HG03039 (cell line): ENCODE data around the gene MTRF1.
"Not testable (repeated sequence)": the region's sequence is repeated elsewhere in the genome, so short reads cannot be mapped to it uniquely, and the experiment has no call there.

Experiments
- ATAC-seq: cut with Tn5 transposase; IDR thresholded peaks from one replicate; pipeline ENCODE4 v1.9.1; 2021; ENCODE audit warnings: mild to moderate bottlenecking, moderate library complexity; ENCODE audit not compliant: unreplicated experiment

The MTRF1 gene

DNA sequence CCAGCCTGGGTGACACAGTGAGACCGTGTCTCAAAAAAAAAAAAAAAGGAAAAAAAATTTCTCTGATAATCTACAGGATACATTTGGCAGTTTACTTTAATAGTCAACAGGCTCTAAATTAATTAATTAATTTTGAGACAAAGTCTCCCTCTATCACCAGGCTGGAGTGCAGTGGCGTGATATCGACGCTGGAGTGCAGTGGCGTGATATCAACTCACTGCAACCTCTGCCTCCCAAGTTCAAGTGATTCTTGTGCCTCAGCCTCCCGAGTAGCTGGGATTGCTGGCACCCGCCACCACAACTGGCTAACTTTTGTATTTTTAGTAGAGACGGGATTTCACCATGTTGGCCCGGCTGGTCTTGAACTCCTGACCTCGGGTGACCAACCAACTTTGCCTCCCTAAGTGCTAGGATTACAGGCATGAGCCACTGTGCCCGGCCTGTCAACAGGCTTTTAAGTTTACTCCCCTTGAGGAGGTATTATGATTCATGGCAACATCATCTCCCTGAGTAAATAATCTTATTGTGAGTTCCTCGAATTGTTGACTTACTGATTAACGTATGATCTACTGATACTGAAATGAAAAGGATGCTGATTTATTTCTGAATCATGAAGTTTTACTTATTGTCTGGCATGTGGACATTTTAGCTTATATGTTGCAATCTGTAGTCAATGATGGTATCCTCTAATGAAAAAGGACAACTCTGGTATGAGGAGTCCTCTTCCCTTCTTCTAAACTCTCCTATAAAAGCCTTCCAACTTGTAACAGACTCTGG is 21.3 kb upstream of the MTRF1 start:
- no peak for ATAC-seq

DNA sequence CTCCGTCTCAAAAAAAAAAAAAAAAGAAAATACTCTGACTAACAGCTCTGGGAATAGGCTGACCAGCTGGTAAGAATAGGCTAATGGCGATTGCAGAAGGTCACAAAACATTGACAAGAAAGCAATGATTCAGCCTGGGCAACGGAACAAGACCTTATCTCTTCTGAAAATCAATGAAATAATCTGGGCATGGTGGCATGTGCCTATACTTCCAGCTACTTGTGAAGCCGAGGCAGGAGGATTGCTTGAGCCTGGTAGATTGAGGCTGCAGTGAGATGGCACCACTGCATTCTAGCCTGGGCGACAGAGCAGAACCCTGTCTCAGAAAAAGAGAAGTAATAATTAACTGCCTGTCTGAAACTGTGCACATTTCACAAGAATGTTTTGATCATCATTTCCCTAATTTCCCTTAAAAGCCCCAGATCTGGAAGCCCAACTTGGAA is 18.8 kb upstream of the MTRF1 start:
- no peak for ATAC-seq

DNA sequence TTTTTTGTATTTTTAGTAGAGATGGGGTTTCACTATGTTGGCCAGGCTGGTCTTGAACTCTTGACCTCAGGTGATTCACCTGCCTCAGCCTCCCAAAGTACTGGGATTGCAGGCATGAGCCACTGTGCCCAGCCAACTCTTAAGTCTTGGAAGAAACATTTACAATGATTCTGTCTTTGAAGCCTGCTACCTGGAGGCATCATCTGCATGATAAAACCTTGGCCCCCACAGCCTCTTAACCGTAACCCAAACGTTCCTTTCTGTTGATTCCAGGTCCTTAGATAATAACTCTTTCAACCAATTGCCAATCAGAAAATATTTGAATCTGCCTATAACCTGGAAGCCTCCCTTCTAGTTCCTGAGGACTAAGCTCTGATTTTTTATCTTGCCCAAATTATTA is 15.8 kb upstream of the MTRF1 start:
- not testable (repeated sequence) for ATAC-seq

DNA sequence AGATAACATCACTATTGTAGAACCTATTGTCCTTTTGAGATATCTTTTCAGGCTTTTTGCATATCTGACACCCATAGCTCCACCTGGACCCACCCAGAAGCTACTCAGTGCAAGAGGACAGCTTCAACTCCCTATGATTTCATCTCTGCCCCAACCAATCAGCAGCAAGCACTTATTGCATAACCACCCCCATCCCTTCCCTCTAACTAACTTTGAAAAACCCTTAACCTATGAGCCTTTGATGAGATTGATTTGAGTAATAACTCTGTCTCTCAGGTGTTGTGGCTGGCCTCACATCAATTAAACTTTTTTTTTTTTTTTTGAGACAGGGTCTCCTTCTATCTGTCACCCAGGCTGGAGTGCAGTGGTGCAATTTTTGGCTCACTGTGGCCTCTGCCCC is 13.4 kb upstream of the MTRF1 start:
- ATAC-seq = no peak

DNA sequence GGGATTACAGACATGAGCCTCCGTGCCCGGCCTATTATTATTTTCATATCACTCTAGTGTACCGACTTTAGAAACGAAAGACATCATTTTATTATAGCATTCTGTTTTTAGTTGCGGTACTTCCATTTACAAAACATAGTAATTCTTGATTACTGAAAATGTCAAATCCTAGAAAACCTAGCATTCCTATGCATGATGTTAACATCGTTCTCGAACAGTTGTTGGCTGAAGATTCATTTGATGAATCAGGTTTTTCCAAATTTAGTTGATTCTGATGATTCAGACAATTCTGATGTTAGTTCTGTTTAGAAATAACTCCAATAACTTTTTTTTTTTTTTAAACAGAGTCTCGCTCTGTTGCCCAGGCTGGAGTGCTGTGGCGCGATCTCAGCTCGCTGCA is 11.5 kb upstream of the MTRF1 start:
- ATAC-seq = no peak

DNA sequence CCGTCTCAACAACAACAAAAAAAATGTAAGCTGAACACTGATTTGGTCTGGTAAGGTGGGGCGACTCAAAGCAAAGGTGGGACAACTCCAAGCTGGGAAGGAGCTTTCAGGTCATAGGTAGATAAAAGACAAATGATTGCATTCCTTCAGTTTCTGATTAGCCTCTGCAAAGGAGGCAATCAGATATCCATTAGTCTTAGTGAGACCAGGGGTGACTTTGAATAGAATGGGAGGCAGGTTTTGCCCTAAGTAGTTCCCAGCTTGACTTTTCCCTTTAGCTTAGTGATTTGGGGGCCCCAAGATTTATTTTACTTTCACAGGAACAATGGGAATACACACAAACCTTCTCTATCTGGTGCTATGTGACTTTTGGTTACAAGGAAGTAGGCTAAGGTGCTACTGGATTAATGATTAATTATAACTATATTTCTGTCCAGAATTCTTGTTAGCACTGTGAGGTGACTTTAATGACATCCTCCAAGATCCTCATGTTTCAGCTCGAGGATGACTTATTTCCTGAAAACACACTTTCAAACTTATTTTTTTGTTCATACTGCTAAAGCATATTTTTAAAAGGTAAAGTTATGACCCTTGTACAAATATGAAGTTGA is 10.6 kb upstream of the MTRF1 start:
- no peak for ATAC-seq

DNA sequence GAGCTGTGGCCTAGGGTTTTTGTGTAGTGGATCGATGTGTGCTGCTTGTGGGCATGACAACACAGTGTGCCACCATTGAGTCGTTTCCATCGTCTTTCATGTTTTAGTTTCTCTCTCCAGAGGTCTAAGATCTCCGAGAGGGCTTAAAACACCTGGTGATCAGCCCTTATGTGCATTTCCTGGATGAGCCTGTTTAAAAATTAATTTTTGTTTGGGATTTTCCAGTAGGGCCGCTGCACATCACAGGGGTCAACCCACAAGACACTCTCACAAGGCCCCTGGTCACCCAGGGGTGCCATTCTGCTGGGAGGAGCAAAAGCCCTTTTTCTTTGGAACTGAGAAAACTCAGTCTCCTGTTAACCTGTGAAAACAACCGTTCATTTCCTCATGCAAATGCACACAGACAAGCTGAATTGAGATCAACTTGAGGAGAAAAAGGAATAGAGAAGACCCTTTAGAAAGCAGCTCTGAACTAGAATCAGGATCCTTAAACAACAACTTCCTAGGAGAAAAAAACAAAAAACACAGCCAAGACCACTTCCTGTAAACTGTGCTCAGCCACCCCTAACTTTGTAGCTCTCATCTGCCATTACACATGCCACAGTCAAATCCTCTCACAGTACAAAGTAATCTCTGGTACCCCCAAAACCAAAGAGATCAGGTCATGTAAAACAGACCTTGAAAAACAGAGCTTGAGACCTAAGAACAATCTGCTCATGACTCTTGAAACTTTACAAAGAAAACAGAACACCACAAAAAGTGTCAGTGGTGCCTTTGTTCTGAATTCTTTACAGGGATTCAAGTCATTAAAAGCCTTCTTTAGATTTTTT is 8.3 kb upstream of the MTRF1 start:
- no peak for ATAC-seq

DNA sequence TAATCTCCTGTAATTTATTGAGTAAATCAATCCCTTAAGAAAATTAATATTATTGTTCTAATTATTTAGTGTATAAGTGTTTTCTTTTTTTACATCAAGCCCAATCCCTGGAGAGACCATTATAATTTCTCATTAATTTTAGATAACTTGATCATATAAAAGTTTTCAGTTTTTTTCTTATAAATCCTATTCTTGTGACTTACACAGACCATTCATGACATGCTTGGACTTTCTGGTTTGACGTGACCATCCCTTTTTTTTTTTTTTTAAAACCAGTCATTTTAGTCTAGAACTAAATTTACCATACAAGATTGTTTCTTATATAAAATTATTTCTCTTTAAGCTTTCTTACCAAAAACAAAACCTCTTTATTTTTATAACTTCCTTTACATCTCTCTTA is 5.4 kb upstream of the MTRF1 start:
- no peak for ATAC-seq

DNA sequence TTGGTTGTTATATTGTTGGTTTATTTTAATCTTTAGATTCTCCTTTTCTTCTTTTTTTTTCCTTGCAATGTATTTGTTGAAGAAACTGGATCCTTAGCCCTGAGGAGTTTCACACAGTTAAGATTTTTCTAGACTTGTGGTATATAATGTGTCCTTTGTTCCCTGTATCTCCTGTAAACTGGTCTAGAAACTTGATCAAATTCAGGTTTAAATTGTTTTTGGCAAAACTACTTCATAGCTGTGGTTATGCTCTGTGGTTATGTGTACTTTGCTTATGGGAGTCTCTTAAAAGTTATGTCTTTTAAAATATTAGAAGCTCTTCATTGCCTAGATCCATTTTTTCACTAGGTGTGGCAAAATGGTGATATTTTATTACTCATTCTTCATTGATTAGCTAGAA is 3.7 kb upstream of the MTRF1 start:
- ATAC-seq = no peak

DNA sequence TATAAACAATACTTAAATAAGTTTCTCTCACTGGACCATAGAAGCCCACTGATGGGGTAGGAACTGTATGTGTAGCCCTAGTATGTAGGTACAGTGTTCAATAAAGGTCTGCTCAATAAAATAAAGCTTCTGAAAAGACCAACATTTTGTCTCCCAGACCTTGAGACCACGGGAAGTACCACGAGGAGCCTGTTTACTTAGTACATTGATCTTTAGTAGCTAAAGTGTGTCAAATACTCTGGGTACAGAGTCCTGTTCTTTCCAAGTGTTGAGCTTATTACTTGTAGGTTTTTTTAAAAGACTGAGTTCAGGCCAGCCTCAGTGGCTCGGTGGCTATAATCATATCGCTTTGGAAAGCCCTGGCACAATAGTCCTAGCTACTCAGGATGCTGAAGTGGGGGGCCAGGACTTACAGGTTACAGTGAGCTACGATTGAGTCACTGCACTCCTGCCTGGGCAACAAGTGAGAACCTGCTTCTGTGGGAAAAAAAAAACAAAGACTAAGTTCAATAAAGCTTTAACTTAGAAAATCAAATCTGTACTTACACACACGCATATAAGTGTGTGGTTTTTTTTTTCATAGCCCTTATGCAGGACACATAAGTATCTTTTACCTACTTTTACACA is 3.4 kb downstream of the MTRF1 start:
- ATAC-seq = no peak

DNA sequence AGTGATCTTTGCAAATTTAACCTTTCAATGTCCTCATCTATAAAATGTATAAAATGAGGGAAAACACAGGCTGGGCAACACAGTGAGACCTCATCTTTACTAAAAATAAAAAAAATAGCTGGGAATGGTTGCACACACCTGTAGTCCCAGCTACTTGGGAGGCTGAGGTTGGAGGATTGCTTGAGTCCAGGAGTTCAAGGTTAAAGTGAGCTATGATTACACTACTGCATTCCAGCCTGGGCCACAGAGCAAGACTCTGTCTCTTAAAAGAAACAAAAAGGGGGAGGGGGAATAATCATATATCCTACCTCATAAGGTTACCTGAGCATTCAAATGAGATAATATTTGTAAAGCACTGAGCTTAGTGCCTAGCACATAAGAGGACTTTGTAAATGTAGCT is 5.8 kb downstream of the MTRF1 start:
- no peak for ATAC-seq

DNA sequence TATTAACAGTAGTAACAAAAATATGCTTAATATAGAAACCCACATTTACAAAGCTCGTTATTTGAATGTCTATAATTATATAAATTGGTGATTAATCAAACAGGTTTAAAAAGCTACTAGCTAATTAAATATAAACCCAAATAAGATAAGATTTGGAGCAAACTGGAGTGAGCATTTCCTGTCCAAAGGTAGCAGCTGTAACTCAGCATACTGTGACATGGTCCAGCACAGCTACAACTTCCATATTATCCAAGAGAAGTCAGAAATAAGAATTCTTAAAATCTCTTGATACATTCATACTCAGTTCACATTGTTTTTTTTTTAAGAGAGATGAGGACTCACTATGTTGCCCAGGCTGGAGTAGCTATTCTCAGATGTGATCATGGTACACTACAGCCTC is 8.5 kb downstream of the MTRF1 start:
- ATAC-seq = no peak

DNA sequence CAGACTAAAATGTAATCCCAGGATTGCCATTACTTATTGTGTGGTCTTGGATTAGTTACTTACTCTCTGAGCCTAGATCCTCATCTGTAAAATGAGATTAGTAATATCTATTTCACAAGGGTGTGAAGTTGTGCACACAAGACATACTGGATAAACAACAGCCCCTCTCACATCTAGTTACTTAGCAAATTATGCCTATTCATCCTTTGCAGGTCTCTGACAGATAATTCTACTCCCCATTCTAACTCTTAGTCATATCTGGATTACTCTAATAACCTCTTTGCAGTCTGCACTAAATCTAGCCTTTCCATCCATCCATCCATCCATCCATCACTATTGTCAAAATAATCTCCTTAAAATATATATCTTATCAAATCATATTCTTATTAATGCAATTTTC is 12.4 kb downstream of the MTRF1 start:
- no peak for ATAC-seq

DNA sequence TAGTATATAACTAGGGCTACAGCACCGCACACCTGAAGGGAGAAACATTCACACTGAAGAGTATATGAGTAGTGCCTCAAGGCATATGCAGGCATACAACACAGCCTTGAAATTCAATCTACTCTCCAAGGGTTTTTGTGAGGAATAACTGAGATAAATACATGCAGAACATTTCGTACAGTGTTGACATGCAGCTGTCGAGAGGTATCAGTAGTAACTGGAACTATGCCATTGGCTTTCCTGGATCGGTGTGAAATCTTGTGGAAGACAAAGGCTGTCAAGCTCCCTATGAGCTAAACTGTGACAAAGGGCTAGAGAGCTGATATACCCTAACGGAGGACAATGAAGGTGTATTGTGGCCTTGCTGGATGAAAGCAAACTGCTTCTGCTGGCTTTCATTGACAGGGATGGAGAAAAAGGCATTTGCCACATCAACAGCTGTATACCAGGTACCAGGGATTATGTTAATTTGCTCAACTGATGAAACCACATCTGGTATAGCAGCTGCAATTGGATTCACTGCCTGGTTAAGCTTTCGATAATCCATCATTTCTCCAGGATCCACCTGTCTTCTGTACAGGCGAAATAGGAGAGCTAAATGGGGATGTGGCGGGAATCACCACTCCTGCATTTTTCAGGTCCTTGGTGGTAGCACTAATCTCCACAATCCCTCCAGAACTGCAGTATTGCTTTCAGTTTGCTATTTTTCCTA is 16.3 kb downstream of the MTRF1 start:
- no peak for ATAC-seq

DNA sequence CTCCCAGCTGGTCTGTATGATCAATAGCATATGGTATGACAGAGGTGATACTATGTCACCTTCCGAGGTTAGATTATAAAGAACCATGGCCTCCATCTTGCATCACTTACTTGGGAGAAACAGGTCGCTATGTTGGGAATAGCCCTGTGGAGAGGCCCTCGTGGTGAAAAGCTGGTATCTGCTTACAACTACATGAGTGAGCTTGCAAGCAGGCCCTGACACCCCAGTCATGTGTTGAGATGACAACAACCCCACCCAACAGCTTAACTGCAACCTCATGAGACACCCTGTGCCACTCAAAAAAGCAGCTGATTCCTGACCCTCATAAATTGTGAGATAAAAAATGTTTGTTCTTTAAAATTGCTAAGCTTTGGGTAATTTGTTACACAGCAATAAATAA is 18.8 kb downstream of the MTRF1 start:
- ATAC-seq = no peak

DNA sequence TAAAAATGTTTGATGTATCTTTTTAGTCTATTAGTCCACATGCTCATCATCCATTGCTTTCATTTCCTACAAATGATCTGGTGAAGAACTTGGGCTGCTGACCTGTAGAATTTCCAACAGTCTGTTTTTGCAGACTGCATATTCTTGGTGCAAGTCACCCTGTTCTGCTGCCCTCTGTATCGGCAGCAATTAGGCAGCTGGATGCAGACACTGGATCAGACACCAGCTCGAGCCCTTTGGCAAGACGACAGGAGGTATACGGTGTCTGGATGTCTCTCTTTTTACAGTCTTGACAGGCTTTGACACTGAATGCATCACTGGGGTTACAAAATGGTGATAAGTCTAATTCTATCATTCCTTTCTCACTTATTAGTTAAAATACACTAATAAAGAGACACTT is 21.8 kb downstream of the MTRF1 start:
- no peak for ATAC-seq

DNA sequence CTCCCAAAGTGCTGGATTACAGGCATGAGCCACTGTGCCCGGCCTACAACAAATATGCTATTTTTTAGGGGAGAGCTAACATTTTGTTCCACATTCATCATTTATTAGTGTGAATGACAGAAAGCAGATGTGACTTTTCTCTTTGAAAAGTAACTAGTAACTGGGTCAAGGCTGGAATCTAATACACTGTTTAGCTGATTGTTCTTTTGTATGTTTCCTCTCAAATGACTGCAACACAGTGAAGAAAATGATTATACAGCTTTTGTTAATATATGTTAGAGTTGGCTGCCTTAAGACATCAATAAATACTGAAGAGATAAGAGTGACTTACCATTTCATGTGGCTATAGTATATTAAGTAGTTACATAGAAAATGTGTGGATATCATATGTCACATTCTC is 27.0 kb downstream of the MTRF1 start:
- no peak for ATAC-seq

DNA sequence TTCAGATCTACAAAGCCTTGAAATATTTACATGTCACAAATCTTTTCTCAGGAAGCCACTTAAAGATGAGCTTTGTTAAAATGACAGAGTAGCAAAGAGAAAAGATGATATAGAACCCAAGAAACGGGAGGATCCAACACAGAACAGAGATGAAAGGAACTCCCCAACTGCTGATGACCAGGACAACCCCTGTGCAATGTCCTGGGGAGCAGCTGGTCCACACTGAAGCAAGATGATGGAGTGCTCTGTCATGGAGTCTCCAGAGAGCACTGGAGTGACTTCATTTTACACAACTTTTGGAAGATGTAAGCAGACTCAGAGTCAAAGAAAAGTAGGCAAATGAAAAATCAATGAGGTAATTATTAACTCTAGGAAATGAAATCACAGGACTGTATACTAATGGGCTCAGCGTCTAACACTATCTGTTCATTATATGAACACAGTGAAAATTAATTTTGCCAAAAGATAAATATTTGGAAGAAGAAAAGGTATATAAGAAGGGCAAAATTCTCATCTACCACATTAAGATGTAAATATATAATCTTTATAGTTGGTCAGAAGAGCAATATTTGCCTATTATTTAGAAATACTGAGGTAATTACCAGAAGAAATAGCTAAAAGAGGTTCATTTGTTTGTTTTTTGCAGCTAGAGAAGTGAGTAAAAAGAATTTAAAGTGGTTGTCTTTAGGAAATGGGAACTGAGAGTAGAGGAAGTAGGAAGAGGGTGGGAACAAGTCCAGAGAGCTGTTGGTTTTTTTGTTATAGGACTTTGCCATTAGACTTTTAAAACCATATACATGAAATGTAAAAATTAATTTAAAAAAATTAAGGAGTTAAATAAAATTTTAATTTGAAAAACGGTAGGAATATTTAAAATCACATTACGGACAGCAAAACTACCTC is 30.5 kb downstream of the MTRF1 start:
- ATAC-seq = no peak

DNA sequence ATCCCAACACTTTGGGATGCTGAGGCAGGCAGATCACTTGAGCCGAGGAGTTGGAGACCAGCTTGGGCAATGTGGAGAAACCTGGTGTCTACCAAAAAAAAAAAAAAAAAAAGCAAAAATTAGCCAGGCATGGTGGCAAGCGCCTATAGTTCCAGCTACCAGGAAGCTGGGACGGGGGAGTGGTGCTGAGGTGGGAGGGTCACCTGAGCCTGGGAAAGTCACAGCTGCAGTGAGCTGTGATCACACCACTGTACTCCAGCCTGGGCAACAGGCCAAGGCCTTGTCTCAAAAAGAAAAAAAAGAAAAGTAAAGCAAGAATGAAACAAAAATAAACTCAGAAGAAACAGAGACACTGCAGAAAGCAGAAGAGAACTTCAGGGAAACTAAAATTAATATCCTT is 31.6 kb downstream of the MTRF1 start:
- ATAC-seq = no peak
